Stimulated activated CD4-positive, alpha-beta T cell treated with anti-CD3 and anti-CD28 coated beads, Interleukin-4, amount 100 ng/mL, for 48 hours (primary cell): Measurements from ENCODE around the gene HDAC9.

Experiments used
- DNase-seq, 2 donors: peaks; one replicate each; pipeline ENCODE4 v3.0.0-alpha.2; 2020; ENCODE audit warnings: low read depth in 2 of 2

The HDAC9 gene

GRCh38 chr7:18524248-18524647 lies 28.7 kb downstream of the HDAC9 start:
- DNase-seq = no peak

- DNase-seq = no peak
Measured at GRCh38 chr7:18526368-18526878, 30.9 kb downstream of the HDAC9 start.

GRCh38 chr7:18529239-18529638 lies 33.7 kb downstream of the HDAC9 start:
- no peak for DNase-seq

GRCh38 chr7:18530224-18531179 lies 35.0 kb downstream of the HDAC9 start:
- DNase-seq = no peak

- DNase-seq = no peak
Measured at GRCh38 chr7:18531539-18531938, 36.0 kb downstream of the HDAC9 start.

GRCh38 chr7:18532813-18533212 lies 37.3 kb downstream of the HDAC9 start:
- no peak for DNase-seq

- DNase-seq = no peak
Measured at GRCh38 chr7:18534481-18534880, 38.9 kb downstream of the HDAC9 start.

GRCh38 chr7:18535810-18536415 lies 40.4 kb downstream of the HDAC9 start:
- DNase-seq = no peak

GRCh38 chr7:18536486-18536885 lies 40.9 kb downstream of the HDAC9 start:
- DNase-seq = no peak

GRCh38 chr7:18538554-18539250 lies 43.2 kb downstream of the HDAC9 start:
- no peak for DNase-seq

GRCh38 chr7:18540396-18540795 lies 44.8 kb downstream of the HDAC9 start:
- DNase-seq = no peak

GRCh38 chr7:18541181-18541870 lies 45.8 kb downstream of the HDAC9 start:
- DNase-seq = no peak

- DNase-seq = no peak
Measured at GRCh38 chr7:18541871-18542212, 46.3 kb downstream of the HDAC9 start.

- no peak for DNase-seq
Measured at GRCh38 chr7:18546576-18546975, 51.0 kb downstream of the HDAC9 start.

- DNase-seq = no peak
Measured at GRCh38 chr7:18547509-18548187, 52.1 kb downstream of the HDAC9 start.

- DNase-seq = no peak
Measured at GRCh38 chr7:18548534-18548933, 53.0 kb downstream of the HDAC9 start.

GRCh38 chr7:18550574-18550973 lies 55.0 kb downstream of the HDAC9 start:
- no peak for DNase-seq

- no peak for DNase-seq
Measured at GRCh38 chr7:18552316-18552916, 56.9 kb downstream of the HDAC9 start.

GRCh38 chr7:18552943-18553604 lies 57.5 kb downstream of the HDAC9 start:
- DNase-seq = no peak

GRCh38 chr7:18553605-18554003 lies 58.1 kb downstream of the HDAC9 start:
- DNase-seq = no peak
